CD4-positive, CD25-positive, alpha-beta regulatory T cell (primary cell): ENCODE data around the gene CEP20. TPM values are rescaled to one million over a fixed set of nuclear protein-coding genes. Genes with fewer than 3 reads are reported as not detected.

Experiments used
- ATAC-seq, 2 donors: fragments of 150-1000 bp; cut with Tn5 transposase; one replicate each; pipeline ENCODE4 v1.10.0; 2021; ENCODE audit warnings: low read depth in 2 of 2, moderate number of reproducible peaks in 2 of 2, moderate library complexity in 1 of 2
- DNase-seq, 3 donors: peaks; one replicate each; pipeline versions ENCODE4 v3.0.0 to v3.0.0-alpha.2; 2012 to 2022; ENCODE audit warnings: mixed read lengths in 1 of 3
- H3K27ac ChIP-seq: one replicate; pipeline ENCODE4 v1.7.0; 2013; ENCODE audit warnings: mild to moderate bottlenecking, low read length; ENCODE audit not compliant: insufficient read depth, poor library complexity, severe bottlenecking
- H3K27me3 ChIP-seq: one replicate; pipeline ENCODE4 v1.7.0; 2013; ENCODE audit warnings: low read length; ENCODE audit not compliant: control insufficient read depth, insufficient read depth
- H3K36me3 ChIP-seq: one replicate; pipeline ENCODE4 v1.7.0; 2013; ENCODE audit warnings: mild to moderate bottlenecking, low read length, moderate library complexity; ENCODE audit not compliant: control insufficient read depth, insufficient read depth
- H3K4me1 ChIP-seq: 2 replicates; pipeline ENCODE4 v1.7.0; 2013; ENCODE audit warnings: mild to moderate bottlenecking, low read length; ENCODE audit not compliant: insufficient read depth, control insufficient read depth, poor library complexity, severe bottlenecking
- H3K4me3 ChIP-seq: one replicate; pipeline ENCODE4 v1.7.0; 2013; ENCODE audit warnings: low read depth, mild to moderate bottlenecking, low read length, moderate library complexity
- H3K9me3 ChIP-seq, 2 experiments: 1 replicate in 1 of 2; 2 replicates in 1 of 2; pipeline ENCODE4 v1.7.0; 2013; ENCODE audit warnings: low read length in 2 of 2, mild to moderate bottlenecking in 1 of 2, moderate library complexity in 1 of 2; ENCODE audit not compliant: control insufficient read depth in 2 of 2
- H3K27ac Mint-ChIP-seq, 3 donors: one replicate each; pipeline ENCODE4 v1.8.0; 2020 to 2022; ENCODE audit warnings: mild to moderate bottlenecking in 3 of 3, mixed read lengths in 3 of 3, moderate library complexity in 2 of 3
- H3K27me3 Mint-ChIP-seq: one replicate; pipeline ENCODE4 v1.8.0; 2022; ENCODE audit warnings: mild to moderate bottlenecking, mixed read lengths
- H3K36me3 Mint-ChIP-seq: one replicate; pipeline ENCODE4 v1.8.0; 2020; ENCODE audit warnings: mixed read lengths
- H3K4me1 Mint-ChIP-seq, 4 donors: one replicate each; pipeline ENCODE4 v1.8.0; 2020 to 2022; ENCODE audit warnings: mixed read lengths in 4 of 4, mild to moderate bottlenecking in 1 of 4
- H3K4me3 Mint-ChIP-seq, 4 donors: one replicate each; pipeline ENCODE4 v1.8.0; 2020 to 2022; ENCODE audit warnings: mild to moderate bottlenecking in 4 of 4, mixed read lengths in 4 of 4, moderate library complexity in 3 of 4
- H3K9me3 Mint-ChIP-seq, 7 donors: one replicate each; pipeline ENCODE4 v1.8.0; 2020 to 2022; ENCODE audit warnings: mixed read lengths in 7 of 7, mild to moderate bottlenecking in 3 of 7, moderate library complexity in 2 of 7
- polyA plus RNA-seq, 4 donors: library from polyadenylated mRNA; unstranded; fragments of 300-500 nt; fragmentation: Illumina TruSeq; gene quantifications; one replicate each; pipeline ENCODE4 v1.2.3, GENCODE V29; 2021
- total RNA-seq: library from RNA; stranded (reverse); gene quantifications from one replicate; pipeline ENCODE4 v1.2.3, GENCODE V29; 2022

The CEP20 gene
- total and polyA plus RNA-seq, 5 donors from 2014 or later: 14.8 to 33.5 (median 31.3) TPM

DNA sequence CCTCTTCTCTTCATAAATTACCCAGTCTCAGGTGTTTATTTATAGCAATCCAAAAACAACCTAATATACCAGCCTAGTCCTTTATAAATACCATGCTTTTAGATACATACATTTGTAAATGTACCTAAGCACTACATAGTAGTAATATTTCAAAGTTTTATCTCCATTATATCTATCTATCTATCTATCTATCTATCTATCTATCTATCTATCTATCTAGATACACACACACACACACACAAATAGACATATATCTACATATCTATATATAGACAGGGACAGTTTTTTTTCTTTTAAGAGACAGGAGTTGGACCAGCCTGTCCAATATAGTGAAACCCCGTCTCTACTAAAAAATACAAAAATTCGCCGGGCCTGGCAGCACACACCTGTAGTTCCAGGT lies 5.8 kb downstream of the CEP20 start:
- no peaks in the 10 kb centered on the region for H3K9me3 Mint-ChIP-seq
- Histone ChIP-seq H3K36me3 (peaks cover 43% of the 10 kb centered on the region), H3K27ac (no peak overlapping the region), H3K4me1 (peaks cover 11% of the 10 kb centered on the region), H3K4me3 (no peak overlapping the region), H3K27me3 (no peaks in the 10 kb centered on the region), H3K9me3 (no peaks in the 10 kb centered on the region)
- H3K27me3 Mint-ChIP-seq: no peaks in the 10 kb centered on the region
- H3K4me1 Mint-ChIP-seq: peaks cover 22 to 35% (median 29%) of the 10 kb centered on the region in 4 donors
- peak overlapping the region in 1 of 4 donors; percentile 31 for H3K4me3 Mint-ChIP-seq
- H3K27ac Mint-ChIP-seq: peak overlapping the region in 1 of 3 donors; percentile 32
- H3K36me3 Mint-ChIP-seq: peaks cover 27% of the 10 kb centered on the region
- DNase-seq: no peak
- no peak for ATAC-seq

DNA sequence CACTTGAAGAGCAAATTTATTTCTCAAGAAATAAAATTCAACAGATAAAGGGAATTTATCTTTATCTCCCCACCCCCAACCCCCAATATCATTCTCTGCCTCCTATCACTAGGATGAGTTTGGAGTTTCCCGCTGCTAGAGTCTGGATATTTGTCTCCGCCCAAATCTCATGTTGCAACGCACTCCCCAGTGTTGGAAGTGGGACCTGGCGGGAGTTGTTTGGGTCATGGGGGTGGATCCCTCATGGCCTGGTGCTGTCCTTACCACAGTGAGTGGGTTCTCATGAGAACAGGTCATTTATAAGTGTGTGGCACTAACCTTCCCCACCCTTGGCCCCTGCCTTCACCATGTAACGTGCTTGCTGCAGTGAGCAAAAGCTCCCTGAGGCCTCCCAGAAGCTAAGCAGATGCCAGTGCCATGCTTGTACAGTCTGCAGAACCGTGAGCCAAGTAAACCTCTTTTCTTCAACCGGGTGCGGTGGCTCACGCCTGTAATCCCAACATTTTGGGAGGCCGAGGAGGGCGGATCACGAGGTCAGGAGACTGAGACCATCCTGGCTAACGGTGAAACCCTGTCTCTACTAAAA lies 6.5 kb downstream of the CEP20 start:
- Mint-ChIP-seq H3K9me3 (no peaks in the 10 kb centered on the region), H3K4me3 (no peak overlapping the region), H3K27me3 (no peaks in the 10 kb centered on the region), H3K27ac (peak overlapping the region in 1 of 3 donors; percentile 25), H3K4me1 (peaks cover 17 to 29% (median 25%) of the 10 kb centered on the region in 4 donors), H3K36me3 (peaks cover 27% of the 10 kb centered on the region)
- H3K4me1 ChIP-seq: peaks cover 4% of the 10 kb centered on the region
- peaks cover 48% of the 10 kb centered on the region for H3K36me3 ChIP-seq
- no peak for ATAC-seq
- H3K9me3 ChIP-seq: no peaks in the 10 kb centered on the region
- no peak for DNase-seq
- H3K4me3 ChIP-seq: no peak overlapping the region
- H3K27me3 ChIP-seq: no peaks in the 10 kb centered on the region
- no peak overlapping the region for H3K27ac ChIP-seq

DNA sequence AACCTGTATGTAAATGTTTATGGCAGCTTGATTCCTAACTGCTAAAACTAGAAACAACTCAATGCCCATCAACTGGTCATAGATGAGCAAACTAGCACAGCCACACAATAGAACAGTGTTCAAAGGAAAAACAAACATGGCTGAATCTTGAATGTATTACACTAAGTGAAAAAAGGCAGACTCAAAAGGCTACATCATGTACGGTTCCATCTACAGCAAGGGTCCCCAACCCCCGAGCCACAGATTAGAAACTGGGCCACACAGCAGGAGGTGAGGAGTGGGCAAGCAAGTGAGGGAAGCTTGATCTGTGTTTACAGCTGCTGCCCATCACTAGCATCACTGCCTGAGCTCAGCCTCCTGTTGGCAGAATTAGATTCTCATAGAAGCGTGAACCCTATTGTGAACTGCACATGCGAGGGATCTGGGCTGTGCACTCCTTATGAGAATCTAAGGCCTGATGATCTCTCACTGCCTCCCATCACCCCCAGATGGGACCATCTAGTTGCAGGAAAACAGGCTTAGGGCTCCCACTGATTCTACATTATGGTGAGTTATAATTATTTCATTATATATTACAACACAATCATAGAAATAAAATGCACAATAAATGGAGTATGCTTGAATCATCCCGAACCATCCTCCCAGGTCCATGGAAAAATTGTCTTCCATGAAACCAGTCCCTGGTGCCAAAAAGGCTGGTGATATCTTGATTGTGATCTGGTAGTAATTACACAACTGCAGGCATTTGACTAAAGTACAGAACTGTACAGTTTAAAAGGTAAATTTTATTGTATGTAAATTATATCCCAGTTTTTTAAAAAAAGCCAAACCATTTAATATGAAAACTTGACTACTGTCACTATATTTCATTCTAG lies 7.7 kb downstream of the CEP20 start:
- Histone ChIP-seq H3K36me3 (peaks cover 51% of the 10 kb centered on the region), H3K4me1 (no peaks in the 10 kb centered on the region), H3K27me3 (no peaks in the 10 kb centered on the region), H3K27ac (no peak overlapping the region), H3K9me3 (no peaks in the 10 kb centered on the region), H3K4me3 (no peak overlapping the region)
- peak overlapping the region in 1 of 3 donors; percentile 10 for H3K27ac Mint-ChIP-seq
- ATAC-seq: no peak
- no peaks in the 10 kb centered on the region for H3K27me3 Mint-ChIP-seq
- no peak for DNase-seq
- H3K36me3 Mint-ChIP-seq: peaks cover 30% of the 10 kb centered on the region
- H3K4me1 Mint-ChIP-seq: peaks cover 7 to 22% (median 16%) of the 10 kb centered on the region in 4 donors
- no peak overlapping the region for H3K4me3 Mint-ChIP-seq
- no peaks in the 10 kb centered on the region for H3K9me3 Mint-ChIP-seq

DNA sequence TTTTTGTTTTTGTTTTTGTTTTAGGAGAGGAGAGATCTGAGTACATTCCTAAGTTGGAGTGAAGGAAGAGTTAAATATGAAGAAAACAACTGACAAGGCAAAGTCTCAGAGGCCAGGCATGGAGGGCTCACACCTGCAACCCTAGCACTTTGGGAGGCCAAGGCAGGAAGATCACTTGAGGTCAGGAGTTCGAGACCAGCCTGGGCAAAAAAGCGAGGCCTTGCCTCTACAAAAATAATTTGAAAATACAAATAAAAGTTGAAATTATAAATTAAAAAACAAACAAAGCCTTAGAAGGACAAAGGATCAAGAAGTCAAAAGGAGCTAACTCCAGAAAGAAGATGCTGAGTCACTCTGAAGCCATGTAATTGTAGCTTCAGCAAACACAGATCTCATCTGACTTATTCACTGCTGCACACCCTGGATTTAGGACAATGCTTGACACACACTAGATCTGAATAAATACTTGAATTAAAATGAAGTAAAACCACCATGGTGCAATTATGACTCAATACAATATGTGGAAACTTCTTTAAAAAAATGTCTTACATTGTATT lies 9.1 kb downstream of the CEP20 start:
- no peak overlapping the region for H3K4me3 ChIP-seq
- no peak overlapping the region for H3K4me3 Mint-ChIP-seq
- H3K27ac Mint-ChIP-seq: peak overlapping the region; percentile 18 to 53 (median 38)
- no peaks in the 10 kb centered on the region for H3K9me3 Mint-ChIP-seq
- no peaks in the 10 kb centered on the region for H3K27me3 ChIP-seq
- ATAC-seq (no peak), DNase-seq (no peak)
- H3K27me3 Mint-ChIP-seq: no peaks in the 10 kb centered on the region
- no peak overlapping the region for H3K27ac ChIP-seq
- peaks cover 56% of the 10 kb centered on the region for H3K36me3 ChIP-seq
- no peaks in the 10 kb centered on the region for H3K9me3 ChIP-seq
- H3K4me1 ChIP-seq: no peaks in the 10 kb centered on the region
- H3K4me1 Mint-ChIP-seq: peaks cover 7 to 21% (median 10%) of the 10 kb centered on the region in 4 donors
- H3K36me3 Mint-ChIP-seq: peaks cover 34% of the 10 kb centered on the region

- peaks cover 4 to 11% (median 7%) of the 10 kb centered on the region in 4 donors for H3K4me1 Mint-ChIP-seq
- no peaks in the 10 kb centered on the region for H3K9me3 Mint-ChIP-seq
- H3K27me3 ChIP-seq: no peaks in the 10 kb centered on the region
- H3K36me3 Mint-ChIP-seq: peaks cover 32% of the 10 kb centered on the region
- no peaks in the 10 kb centered on the region for H3K27me3 Mint-ChIP-seq
- ATAC-seq: no peak
- no peak overlapping the region for H3K4me3 Mint-ChIP-seq
- no peak for DNase-seq
- no peak overlapping the region for H3K4me3 ChIP-seq
- H3K36me3 ChIP-seq: peaks cover 57% of the 10 kb centered on the region
- H3K4me1 ChIP-seq: no peaks in the 10 kb centered on the region
- H3K9me3 ChIP-seq: no peaks in the 10 kb centered on the region
- no peak overlapping the region for H3K27ac ChIP-seq
- no peak overlapping the region for H3K27ac Mint-ChIP-seq
Measured at GRCh38 chr16:15876503-15876902, 11.9 kb downstream of the CEP20 start.

GRCh38 chr16:15874745-15875314 lies 13.6 kb downstream of the CEP20 start:
- no peaks in the 10 kb centered on the region for H3K9me3 Mint-ChIP-seq
- ATAC-seq (no peak), DNase-seq (peak in 1 of 3 donors; percentile 36)
- Histone ChIP-seq H3K4me1 (no peaks in the 10 kb centered on the region), H3K27me3 (no peaks in the 10 kb centered on the region), H3K4me3 (no peak overlapping the region), H3K27ac (no peak overlapping the region), H3K9me3 (no peaks in the 10 kb centered on the region), H3K36me3 (peaks cover 57% of the 10 kb centered on the region)
- no peak overlapping the region for H3K27ac Mint-ChIP-seq
- H3K36me3 Mint-ChIP-seq: peaks cover 34% of the 10 kb centered on the region
- H3K27me3 Mint-ChIP-seq: no peaks in the 10 kb centered on the region
- H3K4me1 Mint-ChIP-seq: peaks cover 0 to 7% (median 3%) of the 10 kb centered on the region in 4 donors
- no peak overlapping the region for H3K4me3 Mint-ChIP-seq

- ATAC-seq (no peak), DNase-seq (no peak)
- no peaks in the 10 kb centered on the region for H3K9me3 Mint-ChIP-seq
- H3K36me3 Mint-ChIP-seq: peaks cover 30% of the 10 kb centered on the region
- H3K27ac Mint-ChIP-seq: peak overlapping the region; percentile 9 to 72 (median 11)
- no peaks in the 10 kb centered on the region for H3K9me3 ChIP-seq
- no peak overlapping the region for H3K27ac ChIP-seq
- H3K27me3 Mint-ChIP-seq: no peaks in the 10 kb centered on the region
- no peaks in the 10 kb centered on the region for H3K27me3 ChIP-seq
- H3K36me3 ChIP-seq: peaks cover 57% of the 10 kb centered on the region
- no peaks in the 10 kb centered on the region for H3K4me1 ChIP-seq
- H3K4me1 Mint-ChIP-seq: peaks cover 0 to 7% (median 0%) of the 10 kb centered on the region in 4 donors
- no peak overlapping the region for H3K4me3 Mint-ChIP-seq
- H3K4me3 ChIP-seq: no peak overlapping the region
Measured at GRCh38 chr16:15873737-15874136, 14.7 kb downstream of the CEP20 start.
